ENCODE measurements around the gene HLCS.

HLCS gene

GRCh38 chr21:36815284-36815683 is 151.2 kb downstream of the HLCS start:
- Histone ChIP-seq H4K20me1 (ENCODE audit: low read depth, low read length) (no peaks in the 10 kb centered on the region), H2AFZ (ENCODE audit: low read depth, low read length, severe bottlenecking) (no peak overlapping the region), H3K4me3 (ENCODE audit: insufficient read depth, low read length, poor library complexity, severe bottlenecking) (no peak overlapping the region), H3K9ac (ENCODE audit: low read length) (no peak overlapping the region), H3K79me2 (ENCODE audit: insufficient read depth, low read length) (no peaks in the 10 kb centered on the region), H3K27ac (ENCODE audit: low read depth, low read length) (no peak overlapping the region), H3K4me2 (ENCODE audit: low read depth, low read length, poor library complexity, severe bottlenecking) (no peak overlapping the region), H3K9me2 (replicated peaks; ENCODE audit: insufficient read depth, low read length) (no peaks in the 10 kb centered on the region), H3K9me3 (ENCODE audit: insufficient read depth, low read length) (no peaks in the 10 kb centered on the region), H3K27me3 (ENCODE audit: low read length) (no peaks in the 10 kb centered on the region), H3F3A (ENCODE audit: insufficient read depth) (no peaks in the 10 kb centered on the region), H3K36me3 (ENCODE audit: low read length) (no peaks in the 10 kb centered on the region)
- TF ChIP-seq, protein P1, sequence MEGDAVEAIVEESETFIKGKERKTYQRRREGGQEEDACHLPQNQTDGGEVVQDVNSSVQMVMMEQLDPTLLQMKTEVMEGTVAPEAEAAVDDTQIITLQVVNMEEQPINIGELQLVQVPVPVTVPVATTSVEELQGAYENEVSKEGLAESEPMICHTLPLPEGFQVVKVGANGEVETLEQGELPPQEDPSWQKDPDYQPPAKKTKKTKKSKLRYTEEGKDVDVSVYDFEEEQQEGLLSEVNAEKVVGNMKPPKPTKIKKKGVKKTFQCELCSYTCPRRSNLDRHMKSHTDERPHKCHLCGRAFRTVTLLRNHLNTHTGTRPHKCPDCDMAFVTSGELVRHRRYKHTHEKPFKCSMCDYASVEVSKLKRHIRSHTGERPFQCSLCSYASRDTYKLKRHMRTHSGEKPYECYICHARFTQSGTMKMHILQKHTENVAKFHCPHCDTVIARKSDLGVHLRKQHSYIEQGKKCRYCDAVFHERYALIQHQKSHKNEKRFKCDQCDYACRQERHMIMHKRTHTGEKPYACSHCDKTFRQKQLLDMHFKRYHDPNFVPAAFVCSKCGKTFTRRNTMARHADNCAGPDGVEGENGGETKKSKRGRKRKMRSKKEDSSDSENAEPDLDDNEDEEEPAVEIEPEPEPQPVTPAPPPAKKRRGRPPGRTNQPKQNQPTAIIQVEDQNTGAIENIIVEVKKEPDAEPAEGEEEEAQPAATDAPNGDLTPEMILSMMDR (IDR thresholded peaks at IDR 0.05; ENCODE audit: insufficient read depth, low read length, poor library complexity, severe bottlenecking): no peak
- TF ChIP-seq EZH2phosphoT487 (conservative IDR thresholded peaks at IDR 0.05; ENCODE audit: low read length): no peak

GRCh38 chr21:36813052-36813451 is 153.4 kb downstream of the HLCS start:
- H3K4me2 ChIP-seq (ENCODE audit: low read depth, low read length, poor library complexity, severe bottlenecking): no peak overlapping the region
- H3K4me3 ChIP-seq (ENCODE audit: insufficient read depth, low read length, poor library complexity, severe bottlenecking): no peak overlapping the region
- H3K79me2 ChIP-seq (ENCODE audit: insufficient read depth, low read length): no peaks in the 10 kb centered on the region
- no peak for TF ChIP-seq EZH2phosphoT487 (conservative IDR thresholded peaks at IDR 0.05; ENCODE audit: low read length)
- TF ChIP-seq, protein P1 (IDR thresholded peaks at IDR 0.05; ENCODE audit: insufficient read depth, low read length, poor library complexity, severe bottlenecking): no peak
- H3K36me3 ChIP-seq (ENCODE audit: low read length): no peaks in the 10 kb centered on the region
- no peaks in the 10 kb centered on the region for H3F3A ChIP-seq (ENCODE audit: insufficient read depth)
- no peaks in the 10 kb centered on the region for H3K9me3 ChIP-seq (ENCODE audit: insufficient read depth, low read length)
- H3K9me2 ChIP-seq (replicated peaks; ENCODE audit: insufficient read depth, low read length): no peaks in the 10 kb centered on the region
- no peak overlapping the region for H2AFZ ChIP-seq (ENCODE audit: low read depth, low read length, severe bottlenecking)
- H3K9ac ChIP-seq (ENCODE audit: low read length): no peak overlapping the region
- H3K27me3 ChIP-seq (ENCODE audit: low read length): no peaks in the 10 kb centered on the region
- no peak overlapping the region for H3K27ac ChIP-seq (ENCODE audit: low read depth, low read length)
- no peaks in the 10 kb centered on the region for H4K20me1 ChIP-seq (ENCODE audit: low read depth, low read length)

DNA sequence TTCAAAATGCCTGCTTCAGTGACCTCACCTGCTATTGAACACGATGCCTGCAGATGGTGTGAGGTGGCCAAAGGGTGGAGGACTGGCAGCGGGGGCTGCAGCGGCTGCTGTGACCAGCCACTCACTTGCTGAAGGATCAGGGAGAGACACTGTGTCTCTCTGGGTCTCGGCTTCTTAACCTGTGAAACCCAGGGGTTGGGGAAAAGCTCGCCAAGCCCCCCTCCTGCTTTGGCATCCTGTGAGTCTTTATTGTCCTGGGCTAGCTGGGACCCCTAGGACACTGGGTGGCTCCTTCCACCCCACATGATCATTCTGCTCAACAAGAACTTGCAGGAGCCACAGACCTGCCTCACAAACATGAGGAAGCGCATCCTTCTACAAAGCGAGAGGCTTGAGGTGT is 154.7 kb downstream of the HLCS start:
- Histone ChIP-seq H3K27ac (ENCODE audit: low read depth, low read length) (no peak overlapping the region), H4K20me1 (ENCODE audit: low read depth, low read length) (no peaks in the 10 kb centered on the region), H3K9me2 (replicated peaks; ENCODE audit: insufficient read depth, low read length) (no peaks in the 10 kb centered on the region), H3K4me3 (ENCODE audit: insufficient read depth, low read length, poor library complexity, severe bottlenecking) (no peak overlapping the region), H2AFZ (ENCODE audit: low read depth, low read length, severe bottlenecking) (no peak overlapping the region), H3K79me2 (ENCODE audit: insufficient read depth, low read length) (no peaks in the 10 kb centered on the region), H3K9me3 (ENCODE audit: insufficient read depth, low read length) (no peaks in the 10 kb centered on the region), H3F3A (ENCODE audit: insufficient read depth) (no peaks in the 10 kb centered on the region), H3K9ac (ENCODE audit: low read length) (no peak overlapping the region), H3K36me3 (ENCODE audit: low read length) (no peaks in the 10 kb centered on the region), H3K27me3 (ENCODE audit: low read length) (no peaks in the 10 kb centered on the region), H3K4me2 (ENCODE audit: low read depth, low read length, poor library complexity, severe bottlenecking) (no peak overlapping the region)
- TF ChIP-seq EZH2phosphoT487 (conservative IDR thresholded peaks at IDR 0.05; ENCODE audit: low read length): no peak
- TF ChIP-seq, protein P1 (IDR thresholded peaks at IDR 0.05; ENCODE audit: insufficient read depth, low read length, poor library complexity, severe bottlenecking): no peak

All from SU-DHL-6 (cell line).